Measurements from ENCODE around the gene RNF5. TPM values are rescaled to one million over a fixed set of nuclear protein-coding genes. Genes with fewer than 3 reads are reported as not detected.

The RNF5 gene
- polyA plus RNA-seq, 1 of the 3 experiments (the other 2 are of a cell fraction): 110 TPM

- no peak overlapping the region for H3K9ac ChIP-seq
- DNase-seq: no peak
- peaks cover 19% of the 10 kb centered on the region for H3K79me2 ChIP-seq (ENCODE audit: insufficient read depth)
- 61% methylated on average over 7 of the region's 8 CpGs for WGBS (ENCODE audit: low lambda C conversion rate)
- H3K27me3 ChIP-seq (ENCODE audit: insufficient read depth): no peaks in the 10 kb centered on the region
- no peak overlapping the region for H2AFZ ChIP-seq (ENCODE audit: low read depth)
- peaks cover 13 to 31% of the 10 kb centered on the region in 2 experiments; a peak in 3 of 4 replicates for H3K4me1 ChIP-seq (ENCODE audit: control insufficient read depth in 1 of 2, insufficient read depth in 2 of 2, low read depth in 1 of 2, low read length in 1 of 2)
- H3K9me3 ChIP-seq: no peaks in the 10 kb centered on the region
- TF ChIP-seq POLR2AphosphoS5 (IDR thresholded peaks at IDR 0.05; ENCODE audit: low read depth, low read length) (no peak), MXI1 (IDR thresholded peaks at IDR 0.05; ENCODE audit: low read depth, low read length) (peak; percentile 24; the same call in 1 of the 2 replicates)
- no peaks in the 10 kb centered on the region for H4K20me1 ChIP-seq (ENCODE audit: insufficient read depth)
- H3K4me3 ChIP-seq (ENCODE audit: low read depth in 2 of 2, low read length in 1 of 2): peak overlapping the region in 1 of 2 experiments; percentile 41; a peak in 3 of 4 replicates
- peaks cover 0 to 2% of the 10 kb centered on the region in 2 experiments for H3K36me3 ChIP-seq (replicated peaks in 1 of 2; ENCODE audit: control insufficient read depth in 1 of 2, insufficient read depth in 2 of 2, low read length in 1 of 2)
- CTCF ChIA-PET: interaction anchor here (0.6 to 0.9 kb wide), 3 partner anchors 14 to 33 kb away, joined by 3 to 8 read pairs (median 3); no protein-coding TSS in a partner anchor
- peaks cover 4% of the 10 kb centered on the region for H3F3A ChIP-seq (replicated peaks; ENCODE audit: insufficient read depth)
- POLR2A ChIA-PET: interaction anchor here (1.6 kb wide), 1 partner anchor 26 kb away, joined by 5 read pairs; no protein-coding TSS in a partner anchor
- H3K9me2 ChIP-seq: no peaks in the 10 kb centered on the region
- H3K27ac ChIP-seq (ENCODE audit: low read depth in 2 of 2, low read length in 1 of 2): no peak overlapping the region; a peak in 1 of 4 replicates
- H3K4me2 ChIP-seq: peak overlapping the region; percentile 64
These were observed 26.9 kb upstream of the RNF5 start for GRCh38 chr6:32151181-32151862.

- H2AFZ ChIP-seq (ENCODE audit: low read depth): peak within 1 kb of the TSS; percentile 87
These were observed 26.1 kb upstream of the RNF5 start, which contains the start of gene PRRT1 for GRCh38 chr6:32151863-32152768. Gene PRRT1 (minus strand): TSS chr6:32151939. CDS start chr6:32151827, 112 bp downstream.

More at GRCh38 chr6:32151863-32152768, 26.1 kb upstream of the RNF5 start, which contains the start of gene PRRT1:
- CTCF ChIA-PET: interaction anchor here (0.6 to 0.9 kb wide), 5 partner anchors 14 to 111 kb away, joined by 3 to 8 read pairs (median 4); no protein-coding TSS in a partner anchor
- no peaks in the 10 kb centered on the region for H3K27me3 ChIP-seq (ENCODE audit: insufficient read depth)
- peaks cover 4% of the 10 kb centered on the region for H3F3A ChIP-seq (replicated peaks; ENCODE audit: insufficient read depth)
- peaks cover 0 to 8% of the 10 kb centered on the region in 2 experiments for H3K36me3 ChIP-seq (replicated peaks in 1 of 2; ENCODE audit: control insufficient read depth in 1 of 2, insufficient read depth in 2 of 2, low read length in 1 of 2)
- peaks cover 13 to 31% of the 10 kb centered on the region in 2 experiments; a peak in 3 of 4 replicates for H3K4me1 ChIP-seq (ENCODE audit: control insufficient read depth in 1 of 2, insufficient read depth in 2 of 2, low read depth in 1 of 2, low read length in 1 of 2)
- H3K9me2 ChIP-seq: no peaks in the 10 kb centered on the region
- POLR2A ChIA-PET: interaction anchor here (1.6 kb wide), 1 partner anchor 25 kb away, joined by 5 read pairs; no protein-coding TSS in a partner anchor
- H3K9ac ChIP-seq: peak within 1 kb of the TSS; percentile 84
- peak; percentile 60 for DNase-seq
- peaks cover 19% of the 10 kb centered on the region for H3K79me2 ChIP-seq (ENCODE audit: insufficient read depth)
- TF ChIP-seq ELF1 (IDR thresholded peaks at IDR 0.05): no peak
- TF ChIP-seq TCF12 (IDR thresholded peaks at IDR 0.05): no peak
- no peak for TF ChIP-seq FOXM1 (IDR thresholded peaks at IDR 0.05; ENCODE audit: low read depth)
- TF ChIP-seq GABPA (IDR thresholded peaks at IDR 0.05; ENCODE audit: low read depth): no peak
- TF ChIP-seq RXRA (IDR thresholded peaks at IDR 0.05; ENCODE audit: borderline replicate concordance, low read depth): no peak
- TF ChIP-seq EZH2phosphoT487 (IDR thresholded peaks at IDR 0.05; ENCODE audit: borderline replicate concordance, low read depth): no peak
- TF ChIP-seq FOXJ3 (CRISPR knock-in tag; IDR thresholded peaks at IDR 0.05): no peak
- no peak for TF ChIP-seq IRF3 (IDR thresholded peaks at IDR 0.05; ENCODE audit: low read depth, low read length)
- TF ChIP-seq RFX5 (IDR thresholded peaks at IDR 0.05; ENCODE audit: low read length): no peak
- TF ChIP-seq RCOR1 (IDR thresholded peaks at IDR 0.05; ENCODE audit: low read length): no peak
- no peak for TF ChIP-seq RAD21 (IDR thresholded peaks at IDR 0.05; ENCODE audit: low read length)
- no peak for TF ChIP-seq MAX (IDR thresholded peaks at IDR 0.05; ENCODE audit: low read depth)
- no peak for TF ChIP-seq ZBTB33 (IDR thresholded peaks at IDR 0.05; ENCODE audit: borderline replicate concordance, low read depth)
- TF ChIP-seq GATA2 (CRISPR knock-in tag; IDR thresholded peaks at IDR 0.05): no peak
- TF ChIP-seq NRF1 (IDR thresholded peaks at IDR 0.05; ENCODE audit: low read depth, low read length): no peak
- no peak for TF ChIP-seq MXI1 (IDR thresholded peaks at IDR 0.05; ENCODE audit: low read depth, low read length)
- TF ChIP-seq JUND (IDR thresholded peaks at IDR 0.05): no peak
- TF ChIP-seq TEAD4 (IDR thresholded peaks at IDR 0.05; ENCODE audit: borderline replicate concordance, insufficient read depth): no peak
- peak within 1 kb of the TSS; percentile 94 for H3K4me2 ChIP-seq
- peak within 1 kb of the TSS; percentile 86 to 95; a peak in 3 of 4 replicates for H3K27ac ChIP-seq (ENCODE audit: low read depth in 2 of 2, low read length in 1 of 2)
- 55% methylated on average over 18 of the region's 24 CpGs for WGBS (ENCODE audit: low lambda C conversion rate)
- H3K9me3 ChIP-seq: no peaks in the 10 kb centered on the region
- H3K4me3 ChIP-seq (ENCODE audit: low read depth in 2 of 2, low read length in 1 of 2): peak within 1 kb of the TSS; percentile 75 to 81
- H4K20me1 ChIP-seq (ENCODE audit: insufficient read depth): no peaks in the 10 kb centered on the region

Data from SK-N-SH (cell line).